RWPE2 (cell line): ENCODE data around the gene DNLZ.

Source experiments
- ATAC-seq: fragments of 200-7000 bp; cut with Tn5 transposase; 3 replicates; pipeline ENCODE4 v1.9.1; 2021; ENCODE audit warnings: low read depth
- DNase-seq: peaks from one replicate; pipeline ENCODE4 v3.0.0-alpha.2; 2020; ENCODE audit warnings: low spot score
- H3K27ac ChIP-seq: fragments of 450-650 bp; 2 replicates; pipeline ENCODE4 v1.5.1; 2017; ENCODE audit warnings: mild to moderate bottlenecking; ENCODE audit not compliant: poor library complexity, severe bottlenecking
- H3K27me3 ChIP-seq: fragments of 250-450 bp; sonication (Bioruptor Pico); 2 replicates; pipeline ENCODE4 v1.5.1; 2021; ENCODE audit warnings: mild to moderate bottlenecking, moderate library complexity; ENCODE audit not compliant: insufficient read depth, poor library complexity, severe bottlenecking
- H3K36me3 ChIP-seq: fragments of 250-450 bp; sonication (Bioruptor Pico); 2 replicates; pipeline ENCODE4 v1.5.1; 2020; ENCODE audit warnings: low read depth, mild to moderate bottlenecking, moderate library complexity
- H3K4me1 ChIP-seq: fragments of 250-450 bp; sonication (Bioruptor Pico); 2 replicates; pipeline ENCODE4 v1.5.1; 2021; ENCODE audit warnings: mild to moderate bottlenecking, moderate library complexity; ENCODE audit not compliant: insufficient read depth, poor library complexity, severe bottlenecking
- H3K4me3 ChIP-seq: fragments of 250-450 bp; sonication (Bioruptor Pico); 2 replicates; pipeline ENCODE4 v1.5.1; 2021; ENCODE audit warnings: mild to moderate bottlenecking, moderate library complexity; ENCODE audit not compliant: severe bottlenecking
- H3K9me3 ChIP-seq: fragments of 250-450 bp; sonication (Bioruptor Pico); 2 replicates; pipeline ENCODE4 v1.5.1; 2021; ENCODE audit warnings: mild to moderate bottlenecking, moderate library complexity; ENCODE audit not compliant: severe bottlenecking
- TF ChIP-seq, protein P1 (sequence below): fragments of 450-650 bp; IDR thresholded peaks from one replicate; pipeline ENCODE4 v1.5.1; 2017; ENCODE audit warnings: mild to moderate bottlenecking, moderate library complexity; ENCODE audit not compliant: poor library complexity, severe bottlenecking

The DNLZ gene

DNA sequence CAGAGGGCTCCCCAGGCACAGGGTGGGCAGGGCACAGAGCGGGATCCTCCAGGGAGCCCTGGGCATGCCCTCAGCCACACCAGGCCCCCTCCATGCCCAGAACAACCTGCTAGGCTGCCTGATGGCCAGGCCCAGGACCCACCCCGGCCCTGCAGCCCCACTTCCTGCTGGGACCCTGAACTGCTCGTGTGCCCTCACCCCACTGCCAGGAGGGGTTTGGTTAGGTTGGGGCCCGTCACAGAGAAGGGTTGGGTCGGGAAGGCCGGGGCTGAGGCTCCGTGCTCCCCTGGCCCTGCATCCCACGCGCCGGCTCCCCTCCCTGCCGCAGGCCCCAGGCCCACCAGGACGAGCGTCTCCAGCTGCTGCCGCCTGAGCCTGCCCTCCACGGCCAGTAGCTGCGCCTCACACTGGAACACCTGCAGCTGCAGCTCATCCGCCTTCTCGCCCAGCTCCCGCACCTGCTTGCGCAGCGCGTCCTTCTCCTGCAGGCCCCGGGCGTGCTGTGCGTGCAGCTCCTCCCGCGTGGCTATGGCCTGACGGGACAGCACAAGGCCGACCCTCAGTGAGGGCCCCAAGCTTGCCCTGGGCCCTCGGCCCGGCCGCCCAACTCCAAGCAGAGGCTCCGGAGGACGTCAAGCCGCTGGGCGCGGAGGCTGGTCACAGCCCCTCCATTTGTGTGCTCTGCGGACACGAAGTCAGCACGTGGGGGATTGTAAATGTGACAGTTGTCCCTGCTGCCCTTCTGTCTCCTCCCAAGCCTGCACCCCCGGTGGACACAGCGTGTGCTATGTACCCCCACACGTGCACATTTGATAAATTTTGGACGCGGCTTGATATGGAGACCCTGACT, 4.0 kb upstream of the DNLZ start:
- no peaks in the 10 kb centered on the region for H3K27me3 ChIP-seq
- no peak overlapping the region for H3K4me3 ChIP-seq
- H3K27ac ChIP-seq: no peak overlapping the region
- no peak for DNase-seq
- TF ChIP-seq, protein P1, sequence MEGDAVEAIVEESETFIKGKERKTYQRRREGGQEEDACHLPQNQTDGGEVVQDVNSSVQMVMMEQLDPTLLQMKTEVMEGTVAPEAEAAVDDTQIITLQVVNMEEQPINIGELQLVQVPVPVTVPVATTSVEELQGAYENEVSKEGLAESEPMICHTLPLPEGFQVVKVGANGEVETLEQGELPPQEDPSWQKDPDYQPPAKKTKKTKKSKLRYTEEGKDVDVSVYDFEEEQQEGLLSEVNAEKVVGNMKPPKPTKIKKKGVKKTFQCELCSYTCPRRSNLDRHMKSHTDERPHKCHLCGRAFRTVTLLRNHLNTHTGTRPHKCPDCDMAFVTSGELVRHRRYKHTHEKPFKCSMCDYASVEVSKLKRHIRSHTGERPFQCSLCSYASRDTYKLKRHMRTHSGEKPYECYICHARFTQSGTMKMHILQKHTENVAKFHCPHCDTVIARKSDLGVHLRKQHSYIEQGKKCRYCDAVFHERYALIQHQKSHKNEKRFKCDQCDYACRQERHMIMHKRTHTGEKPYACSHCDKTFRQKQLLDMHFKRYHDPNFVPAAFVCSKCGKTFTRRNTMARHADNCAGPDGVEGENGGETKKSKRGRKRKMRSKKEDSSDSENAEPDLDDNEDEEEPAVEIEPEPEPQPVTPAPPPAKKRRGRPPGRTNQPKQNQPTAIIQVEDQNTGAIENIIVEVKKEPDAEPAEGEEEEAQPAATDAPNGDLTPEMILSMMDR: no peak
- no peaks in the 10 kb centered on the region for H3K4me1 ChIP-seq
- no peak for ATAC-seq
- no peaks in the 10 kb centered on the region for H3K9me3 ChIP-seq
- no peaks in the 10 kb centered on the region for H3K36me3 ChIP-seq

DNA sequence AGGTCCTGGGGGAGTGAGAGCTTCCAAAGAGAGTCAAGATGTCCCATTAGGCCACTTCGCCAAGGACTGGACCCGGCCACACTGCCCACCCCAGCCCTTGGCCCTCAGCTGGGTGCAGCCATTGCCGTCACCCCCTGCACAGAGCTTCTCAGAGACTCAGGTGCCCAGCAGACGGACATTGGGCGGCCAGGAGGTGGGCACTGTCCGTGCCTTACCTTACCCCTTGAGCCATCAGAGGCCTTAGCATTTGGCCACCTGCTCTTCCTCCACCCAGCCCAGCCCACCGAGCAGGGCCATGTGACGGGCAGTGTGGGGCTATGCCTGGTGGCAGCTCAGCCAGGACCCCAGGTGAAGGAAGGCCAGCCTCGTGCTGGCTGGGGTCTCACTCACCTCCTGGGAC, 3.3 kb upstream of the DNLZ start:
- Histone ChIP-seq H3K4me3 (no peak overlapping the region), H3K9me3 (no peaks in the 10 kb centered on the region), H3K36me3 (no peaks in the 10 kb centered on the region), H3K27ac (no peak overlapping the region), H3K27me3 (no peaks in the 10 kb centered on the region), H3K4me1 (no peaks in the 10 kb centered on the region)
- no peak for DNase-seq
- TF ChIP-seq, protein P1: no peak
- ATAC-seq: no peak

- no peak for ATAC-seq
- no peaks in the 10 kb centered on the region for H3K4me1 ChIP-seq
- TF ChIP-seq, protein P1: no peak
- no peak overlapping the region for H3K4me3 ChIP-seq
- H3K27ac ChIP-seq: no peak overlapping the region
- no peaks in the 10 kb centered on the region for H3K27me3 ChIP-seq
- no peaks in the 10 kb centered on the region for H3K36me3 ChIP-seq
- no peak for DNase-seq
- H3K9me3 ChIP-seq: no peaks in the 10 kb centered on the region
Measured at GRCh38 chr9:136365775-136366222, 2.3 kb upstream of the DNLZ start.

DNA sequence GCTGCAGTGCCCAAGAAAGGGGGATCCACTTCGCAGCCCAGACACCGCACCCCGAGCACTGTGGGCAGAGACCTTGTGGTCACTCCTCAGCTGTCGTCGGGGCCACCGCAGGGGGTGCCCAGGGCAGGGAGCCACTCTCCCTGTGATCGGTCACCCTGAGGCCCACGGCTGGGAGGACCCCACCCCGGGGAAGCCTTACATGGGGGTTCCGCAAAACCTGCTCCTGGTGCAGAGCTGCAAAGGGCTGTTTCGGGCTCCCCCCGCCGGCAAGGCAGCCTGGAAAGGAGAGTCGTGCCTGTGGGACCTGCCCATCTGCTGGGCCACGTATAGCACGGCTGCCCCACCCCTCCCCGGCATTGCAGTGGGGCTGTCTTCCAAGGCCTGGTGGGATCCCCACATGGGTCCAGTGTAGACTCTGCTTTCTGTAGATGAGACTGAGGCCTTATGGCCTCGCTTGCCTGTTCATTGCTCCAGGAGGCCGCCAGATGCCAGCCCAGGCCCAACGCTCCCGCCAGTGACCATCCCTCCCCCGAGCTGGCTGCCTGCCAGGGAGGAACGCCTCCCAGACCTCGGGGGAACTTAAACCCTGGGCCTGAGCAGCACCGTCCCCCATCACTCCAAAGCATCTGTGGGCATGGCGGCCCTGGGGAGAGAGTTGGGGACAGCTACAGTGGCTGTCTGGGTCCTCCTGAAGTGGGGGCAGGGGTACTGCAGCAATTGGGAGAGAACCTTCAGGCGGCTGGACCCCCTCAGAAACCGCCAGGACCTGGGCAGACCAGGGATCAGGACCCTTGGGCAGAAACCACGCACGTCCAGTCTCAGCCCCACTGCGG, 1.6 kb upstream of the DNLZ start:
- no peaks in the 10 kb centered on the region for H3K9me3 ChIP-seq
- no peaks in the 10 kb centered on the region for H3K27me3 ChIP-seq
- H3K4me3 ChIP-seq: no peak overlapping the region
- TF ChIP-seq, protein P1: no peak
- H3K36me3 ChIP-seq: no peaks in the 10 kb centered on the region
- ATAC-seq (no peak), DNase-seq (no peak)
- H3K27ac ChIP-seq: no peak overlapping the region
- H3K4me1 ChIP-seq: no peaks in the 10 kb centered on the region
